Measurements from ENCODE around the gene SAGE1. TPM values are rescaled to one million over a fixed set of nuclear protein-coding genes. Genes with fewer than 3 reads are reported as not detected.
A peak's percentile ranks its signal among the peaks of the same experiment; 100 is the strongest.

The SAGE1 gene
- total and polyA plus RNA-seq, 9 of the 15 experiments (the other 6 are each of a cell fraction or from before 2014, with no cell fraction given): 14.6 to 79.2 (median 29.3) TPM

DNA sequence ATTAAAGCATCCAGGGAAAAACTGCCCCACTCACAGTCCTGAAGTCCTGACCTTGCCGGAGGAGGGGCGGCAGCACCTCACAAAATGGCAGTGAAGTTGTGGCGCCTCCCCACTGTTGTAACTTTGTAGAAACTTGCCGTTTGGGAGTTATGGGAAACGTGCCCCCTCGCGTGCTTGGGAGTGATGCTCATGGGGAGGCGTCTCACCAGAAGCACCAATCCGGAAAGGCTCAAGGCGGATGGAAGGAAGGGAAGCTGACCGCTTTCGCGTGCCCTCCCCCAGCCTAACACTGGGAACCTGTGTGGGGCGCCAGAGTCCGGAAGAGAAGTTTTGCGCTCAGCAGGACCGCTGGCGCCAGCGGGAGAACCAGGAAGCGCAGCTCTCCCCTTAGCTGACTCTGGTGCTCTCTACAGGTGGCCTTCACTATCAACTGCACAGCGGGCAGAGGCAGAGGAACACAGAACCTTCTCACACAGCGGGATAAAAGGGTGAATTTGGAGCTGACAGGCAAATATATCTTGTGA is at the start of gene SAGE1, which contains the start of gene CT45A10 (continued):
- TF ChIP-seq, protein P1, sequence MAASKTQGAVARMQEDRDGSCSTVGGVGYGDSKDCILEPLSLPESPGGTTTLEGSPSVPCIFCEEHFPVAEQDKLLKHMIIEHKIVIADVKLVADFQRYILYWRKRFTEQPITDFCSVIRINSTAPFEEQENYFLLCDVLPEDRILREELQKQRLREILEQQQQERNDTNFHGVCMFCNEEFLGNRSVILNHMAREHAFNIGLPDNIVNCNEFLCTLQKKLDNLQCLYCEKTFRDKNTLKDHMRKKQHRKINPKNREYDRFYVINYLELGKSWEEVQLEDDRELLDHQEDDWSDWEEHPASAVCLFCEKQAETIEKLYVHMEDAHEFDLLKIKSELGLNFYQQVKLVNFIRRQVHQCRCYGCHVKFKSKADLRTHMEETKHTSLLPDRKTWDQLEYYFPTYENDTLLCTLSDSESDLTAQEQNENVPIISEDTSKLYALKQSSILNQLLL (CRISPR knock-in tag; IDR thresholded peaks at IDR 0.05; ENCODE audit: borderline replicate concordance): no peak
- TF ChIP-seq TAF1 (IDR thresholded peaks at IDR 0.05; ENCODE audit: control insufficient read depth, extremely low read depth, insufficient read depth, low read length, severe bottlenecking): peak; percentile 92
- no peak for TF ChIP-seq HNRNPH1 (optimal IDR thresholded peaks at IDR 0.05; ENCODE audit: low read depth, low read length)
- TF ChIP-seq, protein P2, sequence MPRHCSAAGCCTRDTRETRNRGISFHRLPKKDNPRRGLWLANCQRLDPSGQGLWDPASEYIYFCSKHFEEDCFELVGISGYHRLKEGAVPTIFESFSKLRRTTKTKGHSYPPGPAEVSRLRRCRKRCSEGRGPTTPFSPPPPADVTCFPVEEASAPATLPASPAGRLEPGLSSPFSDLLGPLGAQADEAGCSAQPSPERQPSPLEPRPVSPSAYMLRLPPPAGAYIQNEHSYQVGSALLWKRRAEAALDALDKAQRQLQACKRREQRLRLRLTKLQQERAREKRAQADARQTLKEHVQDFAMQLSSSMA (CRISPR knock-in tag; IDR thresholded peaks at IDR 0.05): no peak
- TF ChIP-seq TOE1 (IDR thresholded peaks at IDR 0.05; ENCODE audit: borderline replicate concordance): 0 out of 2 replicates have a peak, but pooled peaks have one; percentile 23
- 0 out of 2 replicates have a peak, but pooled peaks have one; percentile 67 for TF ChIP-seq TOE1 (CRISPR knock-in tag; IDR thresholded peaks at IDR 0.05; ENCODE audit: borderline replicate concordance, low read depth)
- TF ChIP-seq, protein P3, sequence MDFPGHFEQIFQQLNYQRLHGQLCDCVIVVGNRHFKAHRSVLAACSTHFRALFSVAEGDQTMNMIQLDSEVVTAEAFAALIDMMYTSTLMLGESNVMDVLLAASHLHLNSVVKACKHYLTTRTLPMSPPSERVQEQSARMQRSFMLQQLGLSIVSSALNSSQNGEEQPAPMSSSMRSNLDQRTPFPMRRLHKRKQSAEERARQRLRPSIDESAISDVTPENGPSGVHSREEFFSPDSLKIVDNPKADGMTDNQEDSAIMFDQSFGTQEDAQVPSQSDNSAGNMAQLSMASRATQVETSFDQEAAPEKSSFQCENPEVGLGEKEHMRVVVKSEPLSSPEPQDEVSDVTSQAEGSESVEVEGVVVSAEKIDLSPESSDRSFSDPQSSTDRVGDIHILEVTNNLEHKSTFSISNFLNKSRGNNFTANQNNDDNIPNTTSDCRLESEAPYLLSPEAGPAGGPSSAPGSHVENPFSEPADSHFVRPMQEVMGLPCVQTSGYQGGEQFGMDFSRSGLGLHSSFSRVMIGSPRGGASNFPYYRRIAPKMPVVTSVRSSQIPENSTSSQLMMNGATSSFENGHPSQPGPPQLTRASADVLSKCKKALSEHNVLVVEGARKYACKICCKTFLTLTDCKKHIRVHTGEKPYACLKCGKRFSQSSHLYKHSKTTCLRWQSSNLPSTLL (IDR thresholded peaks at IDR 0.05): no peak
- no peak for TF ChIP-seq ZNF3 (CRISPR knock-in tag; IDR thresholded peaks at IDR 0.05)
- no peak for TF ChIP-seq ZNF274 (IDR thresholded peaks at IDR 0.05; ENCODE audit: borderline replicate concordance, low read depth, low read length)
- no peak for TF ChIP-seq CHCHD3 (CRISPR knock-in tag; IDR thresholded peaks at IDR 0.05)
- TF ChIP-seq, protein P4, sequence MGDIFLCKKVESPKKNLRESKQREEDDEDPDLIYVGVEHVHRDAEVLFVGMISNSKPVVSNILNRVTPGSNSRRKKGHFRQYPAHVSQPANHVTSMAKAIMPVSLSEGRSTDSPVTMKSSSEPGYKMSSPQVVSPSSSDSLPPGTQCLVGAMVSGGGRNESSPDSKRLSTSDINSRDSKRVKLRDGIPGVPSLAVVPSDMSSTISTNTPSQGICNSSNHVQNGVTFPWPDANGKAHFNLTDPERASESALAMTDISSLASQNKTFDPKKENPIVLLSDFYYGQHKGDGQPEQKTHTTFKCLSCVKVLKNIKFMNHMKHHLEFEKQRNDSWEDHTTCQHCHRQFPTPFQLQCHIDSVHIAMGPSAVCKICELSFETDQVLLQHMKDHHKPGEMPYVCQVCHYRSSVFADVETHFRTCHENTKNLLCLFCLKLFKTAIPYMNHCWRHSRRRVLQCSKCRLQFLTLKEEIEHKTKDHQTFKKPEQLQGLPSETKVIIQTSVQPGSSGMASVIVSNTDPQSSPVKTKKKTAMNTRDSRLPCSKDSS (IDR thresholded peaks at IDR 0.05; ENCODE audit: low read depth, partially characterized antibody): no peak
- TF ChIP-seq, protein P5, sequence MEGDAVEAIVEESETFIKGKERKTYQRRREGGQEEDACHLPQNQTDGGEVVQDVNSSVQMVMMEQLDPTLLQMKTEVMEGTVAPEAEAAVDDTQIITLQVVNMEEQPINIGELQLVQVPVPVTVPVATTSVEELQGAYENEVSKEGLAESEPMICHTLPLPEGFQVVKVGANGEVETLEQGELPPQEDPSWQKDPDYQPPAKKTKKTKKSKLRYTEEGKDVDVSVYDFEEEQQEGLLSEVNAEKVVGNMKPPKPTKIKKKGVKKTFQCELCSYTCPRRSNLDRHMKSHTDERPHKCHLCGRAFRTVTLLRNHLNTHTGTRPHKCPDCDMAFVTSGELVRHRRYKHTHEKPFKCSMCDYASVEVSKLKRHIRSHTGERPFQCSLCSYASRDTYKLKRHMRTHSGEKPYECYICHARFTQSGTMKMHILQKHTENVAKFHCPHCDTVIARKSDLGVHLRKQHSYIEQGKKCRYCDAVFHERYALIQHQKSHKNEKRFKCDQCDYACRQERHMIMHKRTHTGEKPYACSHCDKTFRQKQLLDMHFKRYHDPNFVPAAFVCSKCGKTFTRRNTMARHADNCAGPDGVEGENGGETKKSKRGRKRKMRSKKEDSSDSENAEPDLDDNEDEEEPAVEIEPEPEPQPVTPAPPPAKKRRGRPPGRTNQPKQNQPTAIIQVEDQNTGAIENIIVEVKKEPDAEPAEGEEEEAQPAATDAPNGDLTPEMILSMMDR (IDR thresholded peaks at IDR 0.05 in 2 of 3, conservative IDR thresholded peaks at IDR 0.05 in 1 of 3; ENCODE audit: insufficient read depth in 2 of 3, low read depth in 1 of 3, low read length in 3 of 3): peak; percentile 85 to 98 (median 85)
- no peak for TF ChIP-seq BDP1 (IDR thresholded peaks at IDR 0.05; ENCODE audit: insufficient read depth, insufficient read length)
- TF ChIP-seq EHMT2 (IDR thresholded peaks at IDR 0.05): peak; percentile 12; the same call in 1 of the 2 replicates
- TF ChIP-seq MED1 (CRISPR knock-in tag; IDR thresholded peaks at IDR 0.05; ENCODE audit: borderline replicate concordance): no peak
- no peak for TF ChIP-seq ZNF584 (CRISPR knock-in tag; IDR thresholded peaks at IDR 0.05; ENCODE audit: low read depth)
- TF ChIP-seq SMAD1 (IDR thresholded peaks at IDR 0.05; ENCODE audit: low read depth, low read length, partially characterized antibody): no peak
- TF ChIP-seq ZNF23 (CRISPR knock-in tag; IDR thresholded peaks at IDR 0.05): no peak
- no peak for TF ChIP-seq RAD51 (IDR thresholded peaks at IDR 0.05; ENCODE audit: borderline replicate concordance, low read depth)
- no peak; the same call in 1 of the 2 replicates for TF ChIP-seq KLF6 (CRISPR knock-in tag; IDR thresholded peaks at IDR 0.05; ENCODE audit: borderline replicate concordance)
- peak in 1 of 2 experiments; percentile 38; a peak in 1 of 4 replicates for TF ChIP-seq HDAC1 (IDR thresholded peaks at IDR 0.05)
